ENCODE measurements around the gene HSPA6.

The HSPA6 gene

GRCh38 chr1:161498646-161499045 lies 25.7 kb upstream of the HSPA6 start:
- no peaks in the 10 kb centered on the region for H3K36me3 ChIP-seq (ENCODE audit: insufficient read depth, insufficient read length, low read length)
- H3K27me3 ChIP-seq (ENCODE audit: insufficient read depth, insufficient read length), result no peaks in the 10 kb centered on the region
- DNase-seq (ENCODE audit: low read depth, low spot score), result no peak
- H3K4me1 ChIP-seq (ENCODE audit: insufficient read depth, insufficient read length), result no peaks in the 10 kb centered on the region
- no peaks in the 10 kb centered on the region for H3K9me3 ChIP-seq (ENCODE audit: insufficient read depth, low read length)
- no peak overlapping the region for H3K4me3 ChIP-seq (ENCODE audit: insufficient read length, low read depth)
- TF ChIP-seq YY1 (IDR thresholded peaks at IDR 0.05; ENCODE audit: insufficient read depth, insufficient read length) (no peak), SUZ12 (IDR thresholded peaks at IDR 0.05; ENCODE audit: extremely low read depth, insufficient read depth, insufficient read length) (no peak), ZNF274 (IDR thresholded peaks at IDR 0.05; ENCODE audit: low read depth, low read length) (no peak)
- H3K9ac ChIP-seq (ENCODE audit: insufficient read length, low read depth), result no peak overlapping the region

GRCh38 chr1:161499099-161500039 lies 25.0 kb upstream of the HSPA6 start:
- H3K9ac ChIP-seq (ENCODE audit: insufficient read length, low read depth), result no peak overlapping the region
- no peaks in the 10 kb centered on the region for H3K4me1 ChIP-seq (ENCODE audit: insufficient read depth, insufficient read length)
- H3K4me3 ChIP-seq (ENCODE audit: insufficient read length, low read depth), result no peak overlapping the region
- no peak for TF ChIP-seq ZNF274 (IDR thresholded peaks at IDR 0.05; ENCODE audit: low read depth, low read length)
- TF ChIP-seq SUZ12 (IDR thresholded peaks at IDR 0.05; ENCODE audit: extremely low read depth, insufficient read depth, insufficient read length), result no peak
- TF ChIP-seq YY1 (IDR thresholded peaks at IDR 0.05; ENCODE audit: insufficient read depth, insufficient read length), result no peak
- H3K27me3 ChIP-seq (ENCODE audit: insufficient read depth, insufficient read length), result no peaks in the 10 kb centered on the region
- H3K9me3 ChIP-seq (ENCODE audit: insufficient read depth, low read length), result no peaks in the 10 kb centered on the region
- no peaks in the 10 kb centered on the region for H3K36me3 ChIP-seq (ENCODE audit: insufficient read depth, insufficient read length, low read length)
- no peak for DNase-seq (ENCODE audit: low read depth, low spot score)

GRCh38 chr1:161501234-161501633 lies 23.1 kb upstream of the HSPA6 start:
- no peaks in the 10 kb centered on the region for H3K36me3 ChIP-seq (ENCODE audit: insufficient read depth, insufficient read length, low read length)
- H3K4me1 ChIP-seq (ENCODE audit: insufficient read depth, insufficient read length), result peaks cover 1% of the 10 kb centered on the region
- H3K4me3 ChIP-seq (ENCODE audit: insufficient read length, low read depth), result no peak overlapping the region
- no peak overlapping the region for H3K9ac ChIP-seq (ENCODE audit: insufficient read length, low read depth)
- H3K9me3 ChIP-seq (ENCODE audit: insufficient read depth, low read length), result no peaks in the 10 kb centered on the region
- H3K27me3 ChIP-seq (ENCODE audit: insufficient read depth, insufficient read length), result no peaks in the 10 kb centered on the region
- TF ChIP-seq SUZ12 (IDR thresholded peaks at IDR 0.05; ENCODE audit: extremely low read depth, insufficient read depth, insufficient read length) (no peak), YY1 (IDR thresholded peaks at IDR 0.05; ENCODE audit: insufficient read depth, insufficient read length) (no peak), ZNF274 (IDR thresholded peaks at IDR 0.05; ENCODE audit: low read depth, low read length) (no peak)
- no peak for DNase-seq (ENCODE audit: low read depth, low spot score)

GRCh38 chr1:161502181-161502580 lies 22.2 kb upstream of the HSPA6 start:
- TF ChIP-seq SUZ12 (IDR thresholded peaks at IDR 0.05; ENCODE audit: extremely low read depth, insufficient read depth, insufficient read length) (no peak), YY1 (IDR thresholded peaks at IDR 0.05; ENCODE audit: insufficient read depth, insufficient read length) (no peak), ZNF274 (IDR thresholded peaks at IDR 0.05; ENCODE audit: low read depth, low read length) (no peak)
- DNase-seq (ENCODE audit: low read depth, low spot score), result no peak

GRCh38 chr1:161502641-161503393 lies 21.5 kb upstream of the HSPA6 start:
- no peak overlapping the region for H3K4me3 ChIP-seq (ENCODE audit: insufficient read length, low read depth)
- no peaks in the 10 kb centered on the region for H3K27me3 ChIP-seq (ENCODE audit: insufficient read depth, insufficient read length)
- H3K9me3 ChIP-seq (ENCODE audit: insufficient read depth, low read length), result no peaks in the 10 kb centered on the region
- peaks cover 8% of the 10 kb centered on the region for H3K4me1 ChIP-seq (ENCODE audit: insufficient read depth, insufficient read length)
- no peak for TF ChIP-seq SUZ12 (IDR thresholded peaks at IDR 0.05; ENCODE audit: extremely low read depth, insufficient read depth, insufficient read length)
- no peak for TF ChIP-seq ZNF274 (IDR thresholded peaks at IDR 0.05; ENCODE audit: low read depth, low read length)
- no peak for TF ChIP-seq YY1 (IDR thresholded peaks at IDR 0.05; ENCODE audit: insufficient read depth, insufficient read length)
- DNase-seq (ENCODE audit: low read depth, low spot score), result no peak
- H3K9ac ChIP-seq (ENCODE audit: insufficient read length, low read depth), result no peak overlapping the region
- no peaks in the 10 kb centered on the region for H3K36me3 ChIP-seq (ENCODE audit: insufficient read depth, insufficient read length, low read length)

More at GRCh38 chr1:161502181-161502580, 22.2 kb upstream of the HSPA6 start:
- Histone ChIP-seq H3K36me3 (ENCODE audit: insufficient read depth, insufficient read length, low read length) (no peaks in the 10 kb centered on the region), H3K27me3 (ENCODE audit: insufficient read depth, insufficient read length) (no peaks in the 10 kb centered on the region), H3K9ac (ENCODE audit: insufficient read length, low read depth) (no peak overlapping the region), H3K4me3 (ENCODE audit: insufficient read length, low read depth) (no peak overlapping the region), H3K9me3 (ENCODE audit: insufficient read depth, low read length) (no peaks in the 10 kb centered on the region), H3K4me1 (ENCODE audit: insufficient read depth, insufficient read length) (peaks cover 8% of the 10 kb centered on the region)

- Histone ChIP-seq H3K4me1 (ENCODE audit: insufficient read depth, insufficient read length) (peaks cover 8% of the 10 kb centered on the region), H3K9ac (ENCODE audit: insufficient read length, low read depth) (no peak overlapping the region), H3K9me3 (ENCODE audit: insufficient read depth, low read length) (no peaks in the 10 kb centered on the region), H3K27me3 (ENCODE audit: insufficient read depth, insufficient read length) (no peaks in the 10 kb centered on the region), H3K36me3 (ENCODE audit: insufficient read depth, insufficient read length, low read length) (no peaks in the 10 kb centered on the region), H3K4me3 (ENCODE audit: insufficient read length, low read depth) (no peak overlapping the region)
- no peak for TF ChIP-seq YY1 (IDR thresholded peaks at IDR 0.05; ENCODE audit: insufficient read depth, insufficient read length)
- TF ChIP-seq SUZ12 (IDR thresholded peaks at IDR 0.05; ENCODE audit: extremely low read depth, insufficient read depth, insufficient read length), result no peak
- TF ChIP-seq ZNF274 (IDR thresholded peaks at IDR 0.05; ENCODE audit: low read depth, low read length), result no peak
- DNase-seq (ENCODE audit: low read depth, low spot score), result no peak
Observed at GRCh38 chr1:161503394-161503748, 21.0 kb upstream of the HSPA6 start.

- no peaks in the 10 kb centered on the region for H3K36me3 ChIP-seq (ENCODE audit: insufficient read depth, insufficient read length, low read length)
- no peak overlapping the region for H3K4me3 ChIP-seq (ENCODE audit: insufficient read length, low read depth)
- TF ChIP-seq YY1 (IDR thresholded peaks at IDR 0.05; ENCODE audit: insufficient read depth, insufficient read length) (no peak), SUZ12 (IDR thresholded peaks at IDR 0.05; ENCODE audit: extremely low read depth, insufficient read depth, insufficient read length) (no peak), ZNF274 (IDR thresholded peaks at IDR 0.05; ENCODE audit: low read depth, low read length) (no peak)
- H3K4me1 ChIP-seq (ENCODE audit: insufficient read depth, insufficient read length), result peaks cover 8% of the 10 kb centered on the region
- H3K9ac ChIP-seq (ENCODE audit: insufficient read length, low read depth), result no peak overlapping the region
- H3K27me3 ChIP-seq (ENCODE audit: insufficient read depth, insufficient read length), result no peaks in the 10 kb centered on the region
- H3K9me3 ChIP-seq (ENCODE audit: insufficient read depth, low read length), result no peaks in the 10 kb centered on the region
- DNase-seq (ENCODE audit: low read depth, low spot score), result no peak
Observed at GRCh38 chr1:161505686-161506085, 18.7 kb upstream of the HSPA6 start.

All from NT2/D1 (cell line).